B cell (primary cell): ENCODE measurements around the gene PHACTR3. TPM values are rescaled to one million over a fixed set of nuclear protein-coding genes. Genes with fewer than 3 reads are reported as not detected.

Experiments
- ATAC-seq: fragments of 200-7000 bp; cut with Tn5 transposase; one replicate; pipeline ENCODE4 v1.10.0; 2021; ENCODE audit warnings: low read depth, mild to moderate bottlenecking, moderate number of reproducible peaks, moderate library complexity
- CTCF ChIA-PET: fragments of 350-600 bp; sonication (Branson Sonifier 250); formaldehyde crosslinking; loops from one replicate; lab custom pipeline; 2021; ENCODE audit warnings: antibody characterized with exemption, inconsistent platforms; lab: Charles Lee
- POLR2A ChIA-PET: fragments of 350-600 bp; sonication (Branson Sonifier 250); formaldehyde crosslinking; loops from one replicate; lab custom pipeline; 2021; ENCODE audit warnings: antibody characterized with exemption; lab: Charles Lee
- DNase-seq: peaks from one replicate; pipeline ENCODE4 v3.0.0; 2013
- H2AFZ ChIP-seq: 2 replicates; pipeline ENCODE4 v1.6.1; 2012; ENCODE audit warnings: mild to moderate bottlenecking, low read depth, low read length; ENCODE audit not compliant: insufficient read depth, poor library complexity, severe bottlenecking
- H3K27ac ChIP-seq, 2 donors: 1 replicate in 1 of 2; 2 replicates in 1 of 2; pipeline ENCODE4 v1.5.1; 2012 to 2013; ENCODE audit warnings: low read length in 2 of 2, mild to moderate bottlenecking in 2 of 2, moderate library complexity in 1 of 2
- H3K27me3 ChIP-seq, 4 experiments: fragments of 200-600 bp in 1 of 4; sonication (generic) in 1 of 4; replicated peaks in 1 of 4; 1 replicate in 2 of 4; 2 replicates in 2 of 4; pipeline versions ENCODE4 v1.6.1 to v1.7.0; 2013 to 2016; ENCODE audit warnings: low read length in 3 of 4, mild to moderate bottlenecking in 2 of 4, mixed read lengths in 1 of 4, moderate library complexity in 1 of 4; ENCODE audit not compliant: insufficient read depth in 4 of 4, control insufficient read depth in 3 of 4; ENCODE audit errors: control extremely low read depth in 1 of 4
- H3K36me3 ChIP-seq, 2 experiments: replicated peaks in 1 of 2; 1 replicate in 1 of 2; 2 replicates in 1 of 2; pipeline versions ENCODE4 v1.6.1 to v1.7.1; 2013; ENCODE audit warnings: low read length in 1 of 2; ENCODE audit not compliant: insufficient read depth in 2 of 2, control insufficient read depth in 1 of 2; ENCODE audit errors: control extremely low read depth in 1 of 2, extremely low read depth in 1 of 2
- H3K4me1 ChIP-seq, 2 donors: fragments of 200-600 bp in 1 of 2; sonication (generic) in 1 of 2; 1 replicate in 1 of 2; 2 replicates in 1 of 2; pipeline versions ENCODE4 v1.5.1 to v1.6.1; 2013 to 2017; ENCODE audit warnings: low read length in 2 of 2; ENCODE audit not compliant: control insufficient read depth in 2 of 2, insufficient read depth in 2 of 2
- H3K4me2 ChIP-seq: replicated peaks from 2 replicates; pipeline ENCODE3; 2012; ENCODE audit warnings: mild to moderate bottlenecking, low read depth, low read length; ENCODE audit not compliant: poor library complexity, severe bottlenecking
- H3K4me3 ChIP-seq, 5 experiments: fragments of 200-600 bp in 1 of 5; sonication (generic) in 1 of 5; 1 replicate in 3 of 5; 2 replicates in 2 of 5; pipeline versions ENCODE4 v1.5.1 to v1.7.0; 2011 to 2016; ENCODE audit warnings: low read length in 4 of 5, mild to moderate bottlenecking in 4 of 5, low read depth in 2 of 5, control low read depth in 1 of 5, moderate library complexity in 1 of 5; ENCODE audit not compliant: insufficient read depth in 1 of 5; ENCODE audit errors: control extremely low read depth in 1 of 5, extremely low read depth in 1 of 5
- H3K79me2 ChIP-seq: fragments of 200-600 bp; sonication (generic); one replicate; pipeline ENCODE4 v1.6.0; 2016; ENCODE audit warnings: low read length; ENCODE audit not compliant: control insufficient read depth, insufficient read depth
- H3K9ac ChIP-seq: fragments of 200-600 bp; sonication (generic); 2 replicates; pipeline ENCODE4 v1.6.1; 2017; ENCODE audit warnings: mild to moderate bottlenecking, low read length, moderate library complexity
- H3K9me3 ChIP-seq, 3 donors: one replicate each; pipeline versions ENCODE4 v1.6.1 to v1.7.1; 2013; ENCODE audit warnings: low read length in 2 of 3; ENCODE audit not compliant: control insufficient read depth in 2 of 3, insufficient read depth in 1 of 3; ENCODE audit errors: control extremely low read depth in 1 of 3
- H4K20me1 ChIP-seq: 2 replicates; pipeline ENCODE4 v1.6.0; 2012; ENCODE audit warnings: mild to moderate bottlenecking, low read length; ENCODE audit not compliant: insufficient read depth, control insufficient read depth, poor library complexity, severe bottlenecking
- H3K27ac Mint-ChIP-seq: one replicate; pipeline ENCODE4 v1.8.0; 2021; ENCODE audit warnings: mixed read lengths
- H3K27me3 Mint-ChIP-seq: one replicate; pipeline ENCODE4 v1.8.0; 2021; ENCODE audit warnings: mixed read lengths
- H3K4me1 Mint-ChIP-seq: one replicate; pipeline ENCODE4 v1.8.0; 2021; ENCODE audit warnings: mixed read lengths
- H3K4me3 Mint-ChIP-seq: one replicate; pipeline ENCODE4 v1.8.0; 2021; ENCODE audit warnings: mixed read lengths
- H3K9me3 Mint-ChIP-seq: one replicate; pipeline ENCODE4 v1.8.0; 2022; ENCODE audit warnings: mixed read lengths; ENCODE audit not compliant: insufficient read depth
- EZH2 ChIP-seq: IDR thresholded peaks from 2 replicates; pipeline ENCODE4 v1.6.1; 2012; ENCODE audit warnings: borderline replicate concordance, low read depth, mild to moderate bottlenecking, moderate library complexity, low read length; ENCODE audit not compliant: insufficient read depth, poor library complexity, severe bottlenecking
- whole genome bisulfite sequencing: methylation state at CpG from one replicate; pipeline ENCODE4 v1.1.5; 2013; ENCODE audit warnings: missing lambda C conversion rate; ENCODE audit not compliant: insufficient coverage; 5-methylcytosine and 5-hydroxymethylcytosine counted together
- intact Hi-C: fragments of 100-400 bp; cut with micrococcal nuclease; formaldehyde crosslinking; loops from one replicate; pipeline ENCODE4 v1.10.0; 2022
- polyA plus RNA-seq: library from polyadenylated mRNA; depleted of rRNA; stranded (reverse); fragments of >200 nt; gene quantifications from 2 replicates; pipeline ENCODE4 v1.2.3, GENCODE V29; 2012
- total RNA-seq, 2 donors: library from RNA; stranded (reverse); fragments of 120-200 nt in 1 of 2; gene quantifications; 1 replicate in 1 of 2; 2 replicates in 1 of 2; pipeline versions ENCODE4 v1.2.3 to v1.2.4, GENCODE V29; 2013 to 2022
- TF ChIP-seq, protein P1 (sequence below): fragments of 200-600 bp; IDR thresholded peaks from one replicate; pipeline ENCODE4 v1.8.0; 2022; ENCODE audit warnings: antibody characterized with exemption, mild to moderate bottlenecking

The PHACTR3 gene
- total and polyA plus RNA-seq, 2 donors (not counting 1 experiment from before 2014, with no cell fraction given), result not detected

DNA sequence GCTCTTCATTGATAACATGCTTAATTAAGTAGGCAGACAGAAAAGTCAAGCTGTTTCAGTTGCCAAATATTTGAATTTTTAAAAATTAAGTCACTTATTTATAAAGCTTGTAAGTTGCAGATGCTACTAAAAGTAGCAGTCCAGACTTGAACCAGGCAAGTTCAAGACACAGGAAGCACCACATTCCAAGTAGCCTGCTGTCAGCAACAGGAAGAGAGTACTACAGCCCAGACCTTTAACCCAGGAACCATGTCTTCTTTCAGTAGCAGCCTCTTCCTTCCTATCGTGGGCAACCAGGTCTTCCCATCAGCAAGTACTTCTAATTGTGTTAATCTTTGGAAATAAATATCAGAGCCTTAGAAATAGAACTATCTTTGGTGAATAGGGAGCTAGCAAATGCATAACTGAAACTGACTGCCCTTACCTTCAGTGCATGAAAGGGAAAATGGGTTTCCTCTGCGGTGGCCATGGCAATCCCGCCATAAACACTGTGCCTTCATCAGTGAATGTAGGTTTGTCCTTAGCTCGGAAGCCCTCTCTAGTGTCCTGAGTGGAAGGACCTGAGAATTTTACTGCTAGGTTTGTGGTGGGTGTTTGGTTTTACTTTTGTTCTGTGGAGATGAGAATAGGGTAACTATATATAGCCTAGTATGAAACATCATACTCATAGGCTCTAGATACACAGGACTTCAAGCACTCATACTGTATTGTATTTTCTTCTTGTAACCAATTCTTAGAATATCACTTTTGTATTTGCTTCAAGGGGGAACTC, 233.5 kb downstream of the PHACTR3 start:
- Mint-ChIP-seq H3K9me3 (no peaks in the 10 kb centered on the region), H3K4me3 (no peak overlapping the region), H3K27ac (no peak overlapping the region), H3K27me3 (peaks cover 42% of the 10 kb centered on the region), H3K4me1 (no peaks in the 10 kb centered on the region)
- Histone ChIP-seq H2AFZ (no peak overlapping the region), H3K79me2 (no peaks in the 10 kb centered on the region), H3K9me3 (no peaks in the 10 kb centered on the region), H3K4me1 (no peaks in the 10 kb centered on the region), H3K36me3 (no peaks in the 10 kb centered on the region), H3K27me3 (peaks cover 0 to 7% (median 3%) of the 10 kb centered on the region in 4 experiments), H3K9ac (no peak overlapping the region), H4K20me1 (no peaks in the 10 kb centered on the region), H3K4me2 (no peak overlapping the region), H3K4me3 (no peak overlapping the region), H3K27ac (no peak overlapping the region)
- TF ChIP-seq, protein P1, sequence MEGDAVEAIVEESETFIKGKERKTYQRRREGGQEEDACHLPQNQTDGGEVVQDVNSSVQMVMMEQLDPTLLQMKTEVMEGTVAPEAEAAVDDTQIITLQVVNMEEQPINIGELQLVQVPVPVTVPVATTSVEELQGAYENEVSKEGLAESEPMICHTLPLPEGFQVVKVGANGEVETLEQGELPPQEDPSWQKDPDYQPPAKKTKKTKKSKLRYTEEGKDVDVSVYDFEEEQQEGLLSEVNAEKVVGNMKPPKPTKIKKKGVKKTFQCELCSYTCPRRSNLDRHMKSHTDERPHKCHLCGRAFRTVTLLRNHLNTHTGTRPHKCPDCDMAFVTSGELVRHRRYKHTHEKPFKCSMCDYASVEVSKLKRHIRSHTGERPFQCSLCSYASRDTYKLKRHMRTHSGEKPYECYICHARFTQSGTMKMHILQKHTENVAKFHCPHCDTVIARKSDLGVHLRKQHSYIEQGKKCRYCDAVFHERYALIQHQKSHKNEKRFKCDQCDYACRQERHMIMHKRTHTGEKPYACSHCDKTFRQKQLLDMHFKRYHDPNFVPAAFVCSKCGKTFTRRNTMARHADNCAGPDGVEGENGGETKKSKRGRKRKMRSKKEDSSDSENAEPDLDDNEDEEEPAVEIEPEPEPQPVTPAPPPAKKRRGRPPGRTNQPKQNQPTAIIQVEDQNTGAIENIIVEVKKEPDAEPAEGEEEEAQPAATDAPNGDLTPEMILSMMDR, result no peak
- TF ChIP-seq EZH2, result no peak
- ATAC-seq (no peak), DNase-seq (no peak)
- intact Hi-C loops, result no loop called here
- 100% methylated on average over 3 of the region's 4 CpGs for WGBS
- CTCF ChIA-PET, result no interaction called here
- POLR2A ChIA-PET, result no interaction called here

DNA sequence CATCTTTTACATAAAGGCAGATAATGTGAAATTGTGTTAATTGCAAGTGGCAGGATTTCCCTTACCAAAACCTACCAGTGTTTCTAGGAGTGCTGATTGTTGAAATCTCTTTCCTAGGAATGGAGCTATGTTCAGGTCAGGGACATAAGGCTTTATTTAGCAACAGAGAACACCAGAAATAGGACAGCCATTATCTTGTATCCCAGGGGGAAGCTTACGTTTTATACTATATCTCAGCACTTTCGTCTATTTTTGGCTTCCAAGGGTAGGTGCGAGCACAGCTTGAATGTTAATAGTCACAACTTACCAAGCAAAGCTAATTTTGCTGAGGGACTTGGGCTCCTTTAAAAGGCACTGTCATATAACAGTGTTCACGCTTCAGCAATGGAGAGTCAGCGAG, 235.1 kb downstream of the PHACTR3 start:
- Mint-ChIP-seq H3K27ac (no peak overlapping the region), H3K4me3 (no peak overlapping the region), H3K27me3 (peaks cover 34% of the 10 kb centered on the region), H3K9me3 (no peaks in the 10 kb centered on the region), H3K4me1 (no peaks in the 10 kb centered on the region)
- WGBS, result 82% methylated on average over 4 of the region's 5 CpGs
- H3K4me2 ChIP-seq, result no peak overlapping the region
- H3K9me3 ChIP-seq, result no peaks in the 10 kb centered on the region
- no peaks in the 10 kb centered on the region for H3K4me1 ChIP-seq
- H3K27me3 ChIP-seq, result peaks cover 0 to 7% (median 3%) of the 10 kb centered on the region in 4 experiments
- no peaks in the 10 kb centered on the region for H3K36me3 ChIP-seq
- no peaks in the 10 kb centered on the region for H3K79me2 ChIP-seq
- intact Hi-C loops, result no loop called here
- ATAC-seq (no peak), DNase-seq (no peak)
- ChIA-PET CTCF (no interaction called here), POLR2A (no interaction called here)
- no peak overlapping the region for H3K27ac ChIP-seq
- H2AFZ ChIP-seq, result no peak overlapping the region
- TF ChIP-seq, protein P1, result no peak
- no peak for TF ChIP-seq EZH2
- no peak overlapping the region for H3K4me3 ChIP-seq
- H3K9ac ChIP-seq, result no peak overlapping the region
- H4K20me1 ChIP-seq, result no peaks in the 10 kb centered on the region
